Ascending aorta (tissue), 2 donors: ENCODE measurements around the gene RNF40. TPM values are rescaled to one million over a fixed set of nuclear protein-coding genes. Genes with fewer than 3 reads are reported as not detected.
A peak's percentile ranks its signal among the peaks of the same experiment; 100 is the strongest.
"Not testable (repeated sequence)": the region's sequence is repeated elsewhere in the genome, so short reads cannot be mapped to it uniquely, and the experiment has no call there.

ENCODE experiments used
- DNase-seq, 2 donors: peaks; one replicate each; pipeline ENCODE4 v3.0.0-alpha.2; 2019; ENCODE audit warnings: low spot score in 2 of 2
- H3K27ac ChIP-seq, 2 donors: fragments of 200-600 bp; sonication (generic); one replicate each; pipeline ENCODE4 v1.5.1; 2016 to 2017; ENCODE audit warnings: mild to moderate bottlenecking in 1 of 2
- H3K27me3 ChIP-seq: fragments of 200-600 bp; sonication (generic); one replicate; pipeline ENCODE4 v1.5.1; 2017
- H3K36me3 ChIP-seq, 2 donors: fragments of 200-600 bp; sonication (generic); one replicate each; pipeline ENCODE4 v1.5.1; 2016
- H3K4me1 ChIP-seq, 2 donors: fragments of 200-600 bp; sonication (generic); one replicate each; pipeline ENCODE4 v1.5.1; 2016 to 2017; ENCODE audit warnings: mild to moderate bottlenecking in 1 of 2
- H3K4me3 ChIP-seq, 2 donors: fragments of 200-600 bp; sonication (generic); one replicate each; pipeline ENCODE4 v1.5.1; 2016 to 2017; ENCODE audit warnings: mild to moderate bottlenecking in 1 of 2
- H3K9me3 ChIP-seq, 2 donors: fragments of 200-600 bp; sonication (generic); one replicate each; pipeline ENCODE4 v1.5.1; 2016
- intact Hi-C: fragments of 100-400 bp; cut with DNase I; formaldehyde crosslinking; loops from one replicate; pipeline ENCODE4 v1.15.1; 2023
- total RNA-seq: library from RNA; depleted of rRNA; stranded (reverse); fragments of >200 nt; gene quantifications from one replicate; pipeline ENCODE4 v1.1.0, GENCODE V29; 2016
- TF ChIP-seq, protein P1 (sequence below), 3 experiments: fragments of 200-600 bp in 2 of 3; fragments of 450-650 bp in 1 of 3; sonication (generic) in 2 of 3; IDR thresholded peaks; one replicate each; pipeline ENCODE4 v1.5.1; 2016 to 2019; ENCODE audit warnings: antibody characterized with exemption in 3 of 3, mild to moderate bottlenecking in 1 of 3, moderate library complexity in 1 of 3

The RNF40 gene
- total RNA-seq, 1 donor from 2014 or later: 66.3 TPM

DNA sequence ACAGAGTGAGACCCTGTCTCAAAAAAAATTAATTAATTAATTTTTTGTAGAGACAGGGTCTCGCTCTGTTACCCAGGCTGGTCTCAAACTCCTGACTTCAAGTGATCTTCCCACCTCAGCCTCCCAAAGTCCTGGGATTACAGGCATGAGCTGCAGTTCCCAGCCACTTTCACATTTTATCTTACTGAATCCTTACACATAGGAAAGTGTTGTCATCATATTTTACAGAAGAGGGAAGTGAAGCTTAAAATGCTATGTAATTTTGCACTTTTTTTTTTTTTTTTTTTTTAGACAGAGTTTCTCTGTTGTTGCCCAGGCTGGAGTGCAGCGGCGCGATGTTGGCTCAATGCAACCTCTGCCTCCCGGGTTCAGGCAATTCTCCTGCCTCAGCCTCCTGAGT, 46.0 kb downstream of the RNF40 start:
- Histone ChIP-seq H3K4me1 (peaks cover 0 to 12% of the 10 kb centered on the region in 2 donors), H3K36me3 (no peaks in the 10 kb centered on the region), H3K27ac (no peak overlapping the region), H3K4me3 (no peak overlapping the region), H3K27me3 (no peaks in the 10 kb centered on the region), H3K9me3 (no peaks in the 10 kb centered on the region)
- TF ChIP-seq, protein P1, sequence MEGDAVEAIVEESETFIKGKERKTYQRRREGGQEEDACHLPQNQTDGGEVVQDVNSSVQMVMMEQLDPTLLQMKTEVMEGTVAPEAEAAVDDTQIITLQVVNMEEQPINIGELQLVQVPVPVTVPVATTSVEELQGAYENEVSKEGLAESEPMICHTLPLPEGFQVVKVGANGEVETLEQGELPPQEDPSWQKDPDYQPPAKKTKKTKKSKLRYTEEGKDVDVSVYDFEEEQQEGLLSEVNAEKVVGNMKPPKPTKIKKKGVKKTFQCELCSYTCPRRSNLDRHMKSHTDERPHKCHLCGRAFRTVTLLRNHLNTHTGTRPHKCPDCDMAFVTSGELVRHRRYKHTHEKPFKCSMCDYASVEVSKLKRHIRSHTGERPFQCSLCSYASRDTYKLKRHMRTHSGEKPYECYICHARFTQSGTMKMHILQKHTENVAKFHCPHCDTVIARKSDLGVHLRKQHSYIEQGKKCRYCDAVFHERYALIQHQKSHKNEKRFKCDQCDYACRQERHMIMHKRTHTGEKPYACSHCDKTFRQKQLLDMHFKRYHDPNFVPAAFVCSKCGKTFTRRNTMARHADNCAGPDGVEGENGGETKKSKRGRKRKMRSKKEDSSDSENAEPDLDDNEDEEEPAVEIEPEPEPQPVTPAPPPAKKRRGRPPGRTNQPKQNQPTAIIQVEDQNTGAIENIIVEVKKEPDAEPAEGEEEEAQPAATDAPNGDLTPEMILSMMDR (IDR thresholded peaks at IDR 0.05): no peak
- no peak for DNase-seq
- intact Hi-C loops: no loop called here

DNA sequence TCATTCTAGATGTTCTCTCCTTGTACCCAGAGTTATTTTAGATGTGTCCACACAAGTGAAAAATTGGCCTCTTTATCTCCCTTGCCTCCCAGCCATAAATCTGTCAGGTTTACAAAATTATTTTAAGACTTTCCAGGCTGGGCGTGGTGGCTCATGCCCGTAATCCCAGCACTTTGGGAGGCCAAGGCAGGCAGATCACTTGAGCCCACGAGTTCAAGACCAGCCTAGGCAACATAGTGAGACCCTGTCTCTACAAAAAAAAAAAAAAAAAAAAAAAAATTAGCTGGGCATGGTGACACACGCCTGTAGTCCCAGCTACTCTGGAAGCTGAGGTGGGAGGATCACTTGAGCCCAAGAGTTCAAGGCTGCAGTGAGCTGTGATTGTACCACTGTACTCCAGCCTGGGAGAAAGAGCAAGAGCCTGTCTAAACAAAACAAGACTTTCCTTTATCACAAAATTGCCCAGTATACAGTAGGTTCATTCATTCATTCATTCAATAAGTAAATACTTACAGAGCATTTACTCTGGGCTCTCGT, 46.8 kb downstream of the RNF40 start:
- H3K4me3 ChIP-seq, H3K9me3 ChIP-seq, DNase-seq, H3K27me3 ChIP-seq, H3K36me3 ChIP-seq, intact Hi-C loops, H3K27ac ChIP-seq: not testable (repeated sequence)
- peaks cover 5 to 18% of the 10 kb centered on the region in 2 donors for H3K4me1 ChIP-seq

DNA sequence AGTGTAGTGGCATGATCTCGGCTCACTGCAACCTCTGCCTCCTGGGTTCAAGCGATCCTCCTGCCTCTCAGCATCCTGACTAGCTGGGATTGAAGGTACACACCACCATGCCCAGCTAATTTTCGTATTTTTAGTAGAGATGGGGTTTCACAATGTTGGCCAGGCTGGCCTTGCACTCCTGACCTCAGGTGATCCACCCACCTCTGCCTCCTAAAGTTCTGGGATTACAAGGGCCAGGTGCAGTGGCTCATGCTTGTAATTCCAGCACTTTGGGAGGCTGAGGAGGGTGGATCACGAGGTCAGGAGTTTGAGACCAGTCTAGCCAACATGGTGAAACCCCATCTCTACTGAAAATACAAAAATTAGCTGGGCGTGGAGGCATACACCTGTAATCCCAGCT, 47.6 kb downstream of the RNF40 start:
- H3K9me3 ChIP-seq, H3K4me3 ChIP-seq, DNase-seq, H3K36me3 ChIP-seq, H3K27me3 ChIP-seq, H3K27ac ChIP-seq: not testable (repeated sequence)
- H3K4me1 ChIP-seq: peaks cover 5 to 19% of the 10 kb centered on the region in 2 donors
- intact Hi-C loops: loop anchor here (5.0 kb wide), 2 partner anchors 32 to 152 kb away; partner anchors contain the start of gene FBRS

DNA sequence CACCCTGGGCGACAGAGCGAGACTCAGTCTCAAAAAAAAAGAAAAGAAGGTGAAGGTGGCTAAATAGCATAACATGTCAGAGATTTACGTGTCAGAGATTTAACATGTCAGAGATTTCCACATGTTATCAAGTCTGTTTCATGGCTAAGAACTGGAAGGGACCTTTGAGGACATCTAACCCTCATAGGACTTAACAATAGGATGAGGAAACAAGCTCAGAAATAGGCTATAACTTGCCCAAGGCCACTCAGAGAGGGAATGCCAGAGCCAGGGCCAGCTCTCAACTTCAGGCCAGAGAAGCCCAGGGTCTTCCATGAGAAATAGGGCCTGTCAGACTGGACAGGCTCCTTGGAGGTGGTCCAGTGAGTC, 51.7 kb downstream of the RNF40 start:
- no peak for DNase-seq
- H3K4me3 ChIP-seq: peak overlapping the region; percentile 58 to 66
- H3K36me3 ChIP-seq: no peaks in the 10 kb centered on the region
- H3K27ac ChIP-seq: peak overlapping the region; percentile 56 to 79
- H3K27me3 ChIP-seq: no peaks in the 10 kb centered on the region
- H3K9me3 ChIP-seq: no peaks in the 10 kb centered on the region
- peaks cover 5 to 8% of the 10 kb centered on the region in 2 donors for H3K4me1 ChIP-seq
- intact Hi-C loops: loop anchor here (1.0 to 5.0 kb wide), 4 partner anchors 9 to 157 kb away; partner anchors contain the start of genes CTF1 and FBRS
- TF ChIP-seq, protein P1 (IDR thresholded peaks at IDR 0.05): no peak

DNA sequence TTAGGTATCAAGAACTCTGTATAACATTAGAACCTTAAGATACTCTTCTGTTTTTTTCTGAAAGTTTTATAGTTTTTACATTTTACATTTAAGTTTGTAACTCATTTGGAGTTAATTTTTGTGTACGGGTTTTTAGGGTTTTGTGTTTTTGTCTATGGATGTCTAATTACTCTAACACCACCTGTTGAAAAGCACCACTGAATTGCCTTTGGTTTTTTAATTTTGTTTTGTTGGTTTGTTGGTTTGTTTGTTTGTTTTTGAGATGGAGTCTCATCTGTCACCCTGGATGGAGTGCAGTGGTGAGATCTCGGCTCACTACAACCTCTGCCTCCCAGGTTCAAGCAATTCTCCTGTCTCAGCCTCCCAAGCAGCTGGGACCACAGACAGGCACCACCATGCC, 54.6 kb downstream of the RNF40 start:
- Histone ChIP-seq H3K9me3 (no peaks in the 10 kb centered on the region), H3K4me1 (peaks cover 5 to 8% of the 10 kb centered on the region in 2 donors), H3K4me3 (no peak overlapping the region), H3K27ac (no peak overlapping the region), H3K36me3 (no peaks in the 10 kb centered on the region), H3K27me3 (no peaks in the 10 kb centered on the region)
- TF ChIP-seq, protein P1 (IDR thresholded peaks at IDR 0.05): no peak
- intact Hi-C loops: no loop called here
- no peak for DNase-seq

DNA sequence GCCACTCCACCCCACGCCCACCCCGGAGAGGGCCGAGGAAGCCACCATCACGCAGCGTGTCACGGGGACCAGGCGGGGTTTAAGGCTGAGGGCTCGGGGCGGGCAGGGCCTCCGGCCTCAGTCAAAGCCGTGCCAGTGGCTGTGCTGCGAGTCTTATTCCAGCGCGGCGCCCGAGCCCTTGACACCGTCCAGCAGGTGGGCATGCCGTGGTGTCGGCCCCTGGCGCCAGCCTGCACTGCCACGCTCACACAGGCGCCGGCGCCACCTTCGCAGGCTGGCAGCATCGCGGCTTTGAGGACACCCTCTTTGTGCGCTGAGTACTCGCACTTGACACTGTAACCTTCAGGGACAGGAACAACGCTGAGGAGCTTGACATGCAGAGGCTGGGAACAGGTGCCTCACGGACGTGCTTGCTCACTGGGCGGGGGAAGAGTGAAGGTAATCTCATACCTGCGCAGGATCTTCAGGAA, 58.9 kb downstream of the RNF40 start:
- Histone ChIP-seq H3K4me3 (no peak overlapping the region), H3K27ac (no peak overlapping the region), H3K27me3 (no peaks in the 10 kb centered on the region), H3K9me3 (no peaks in the 10 kb centered on the region), H3K36me3 (no peaks in the 10 kb centered on the region), H3K4me1 (no peaks in the 10 kb centered on the region)
- no peak for DNase-seq
- TF ChIP-seq, protein P1 (IDR thresholded peaks at IDR 0.05): no peak
- intact Hi-C loops: no loop called here

DNA sequence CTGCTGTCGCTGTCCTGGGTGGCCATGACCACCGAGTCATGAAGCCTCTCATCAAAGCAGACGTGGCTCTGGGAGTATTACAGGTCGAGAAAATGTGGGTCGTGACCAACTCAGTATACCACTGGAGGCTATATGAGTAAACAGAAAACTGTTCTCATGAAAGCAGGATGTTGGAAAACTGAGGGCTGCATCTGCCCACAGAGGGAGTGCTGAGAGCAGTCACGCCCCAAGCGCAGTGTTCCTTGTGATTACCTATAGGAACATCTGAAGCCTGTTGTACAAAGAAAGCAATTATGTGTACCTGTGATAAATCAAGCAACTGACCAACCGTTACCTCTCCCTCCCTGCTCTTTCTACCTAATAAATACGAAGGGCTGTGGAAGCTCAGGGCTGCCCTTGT, 59.3 kb downstream of the RNF40 start:
- H3K27ac ChIP-seq, H3K4me3 ChIP-seq, H3K27me3 ChIP-seq, DNase-seq, H3K36me3 ChIP-seq, H3K4me1 ChIP-seq, intact Hi-C loops, H3K9me3 ChIP-seq: not testable (repeated sequence)
